GM11168 (cell line): ENCODE results near the gene PPHLN1.
"Not testable (repeated sequence)": the region's sequence is repeated elsewhere in the genome, so short reads cannot be mapped to it uniquely, and the experiment has no call there.

ENCODE experiments used
- in situ Hi-C: fragments of 300-500 bp; cut with MboI; formaldehyde crosslinking; loops from one replicate; pipeline ENCODE4 v1.12.0; 2022; ENCODE audit warnings: low sequenced_read_pairs; ENCODE audit not compliant: unreplicated experiment

PPHLN1 gene

DNA sequence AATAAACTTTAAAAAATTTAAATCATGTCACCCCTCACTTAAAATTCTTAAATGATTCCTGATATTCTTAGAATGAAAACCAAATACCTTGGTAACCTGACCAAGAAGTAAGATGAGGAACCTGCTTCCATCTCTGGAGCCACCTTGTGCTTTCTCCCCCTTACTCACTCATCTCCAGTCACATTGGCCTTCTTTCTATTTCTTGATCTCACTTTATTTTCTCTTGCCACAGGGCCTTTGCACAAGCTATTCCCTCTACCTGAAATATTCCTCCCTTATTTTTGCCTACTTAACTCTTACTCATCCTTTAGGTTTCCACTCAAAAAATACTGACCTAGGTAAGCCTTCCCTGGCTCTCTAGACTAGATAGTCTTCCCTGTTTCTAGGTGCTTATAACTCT lies 5.2 kb upstream of the PPHLN1 start:
- in situ Hi-C loops: no loop called here

DNA sequence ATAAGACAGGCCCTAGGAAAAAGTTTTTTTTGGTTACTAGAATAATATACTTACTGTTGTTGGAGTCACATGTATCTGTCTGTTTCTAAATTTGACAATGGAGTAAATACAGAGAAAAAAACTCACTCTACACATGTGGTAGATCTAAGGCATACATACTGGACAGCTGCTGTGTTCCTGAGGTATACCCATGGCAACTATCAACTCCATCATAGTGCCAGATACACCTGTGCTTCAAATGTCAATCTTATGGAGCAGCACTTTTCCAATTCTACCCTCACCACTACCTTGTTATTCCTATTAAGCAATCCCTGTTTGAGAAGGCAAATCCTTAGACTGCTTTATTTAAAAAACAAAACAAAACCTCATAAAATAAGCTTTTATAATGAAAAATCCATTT lies 3.4 kb upstream of the PPHLN1 start:
- in situ Hi-C loops: no loop called here

DNA sequence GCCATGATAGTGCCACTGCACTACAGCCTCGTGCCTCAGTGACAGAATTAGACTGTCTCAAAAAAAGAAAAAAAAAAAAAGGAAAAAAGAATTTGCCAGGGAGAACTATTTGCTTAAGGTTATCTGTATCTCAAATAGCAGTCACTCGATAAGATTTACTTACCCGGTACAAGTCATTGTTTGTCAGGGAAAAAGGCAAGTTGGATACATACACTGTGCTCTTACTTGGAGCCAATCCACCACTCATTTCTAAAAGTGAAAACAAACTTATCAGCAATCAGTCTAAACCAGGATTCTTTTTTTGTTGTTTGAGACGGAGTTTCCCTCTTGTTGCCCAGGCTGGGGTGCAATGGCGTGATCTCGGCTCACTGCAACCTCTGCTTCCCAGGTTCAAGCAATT lies 2.1 kb upstream of the PPHLN1 start:
- in situ Hi-C loops: no loop called here

DNA sequence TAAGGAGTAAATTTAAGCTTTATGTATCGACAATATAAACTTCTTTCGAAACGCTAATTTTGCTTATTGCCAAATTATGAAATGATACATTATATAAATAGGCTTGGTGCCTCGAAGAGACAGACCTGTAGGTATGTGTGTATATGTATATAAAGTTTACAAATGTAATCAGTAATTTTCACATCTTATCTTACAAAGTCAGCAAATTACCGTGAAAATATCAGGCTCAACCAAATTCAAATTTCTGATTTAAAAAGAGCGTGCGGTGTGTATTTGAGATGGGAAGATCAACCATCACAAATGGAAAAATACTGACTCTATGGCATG lies 678 bp upstream of the PPHLN1 start:
- in situ Hi-C loops: loop anchor here (25.0 kb wide), 1 partner anchor 188 kb away; the partner anchor contains the start of gene GXYLT1

DNA sequence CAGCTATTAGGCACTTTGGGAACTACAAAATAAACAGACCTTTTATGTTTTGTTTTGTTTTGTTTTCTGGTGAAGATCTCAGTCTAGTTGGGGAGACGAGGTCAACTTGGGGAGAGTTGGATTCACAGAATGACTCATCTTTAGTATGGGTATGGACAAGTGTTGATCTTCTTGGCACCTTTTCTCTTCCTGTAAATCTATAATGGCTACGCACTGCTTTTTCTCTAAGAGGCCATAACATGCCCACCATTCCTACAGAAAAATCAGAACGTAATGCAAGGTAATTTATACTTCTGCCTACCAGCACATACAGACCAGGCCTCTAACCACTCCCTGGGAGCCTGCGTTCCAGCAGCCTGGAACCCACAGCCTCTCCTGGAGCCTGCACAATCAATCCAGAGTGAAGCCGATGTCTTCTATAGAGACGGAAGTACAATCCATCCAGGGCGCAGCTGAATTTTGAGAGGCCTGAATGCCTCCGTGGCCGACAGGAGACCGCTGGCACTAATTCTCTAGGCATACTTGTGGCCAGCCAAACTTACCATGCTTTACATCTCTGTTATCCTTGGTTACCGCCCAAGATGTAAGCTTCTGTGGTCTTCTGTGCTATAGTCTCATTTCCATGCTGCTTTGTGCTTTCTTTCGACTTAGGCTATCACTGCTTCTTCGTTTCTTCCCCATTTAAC lies 717 bp downstream of the PPHLN1 start:
- in situ Hi-C loops: loop anchor here (25.0 kb wide), 1 partner anchor 189 kb away; the partner anchor contains the start of gene GXYLT1

DNA sequence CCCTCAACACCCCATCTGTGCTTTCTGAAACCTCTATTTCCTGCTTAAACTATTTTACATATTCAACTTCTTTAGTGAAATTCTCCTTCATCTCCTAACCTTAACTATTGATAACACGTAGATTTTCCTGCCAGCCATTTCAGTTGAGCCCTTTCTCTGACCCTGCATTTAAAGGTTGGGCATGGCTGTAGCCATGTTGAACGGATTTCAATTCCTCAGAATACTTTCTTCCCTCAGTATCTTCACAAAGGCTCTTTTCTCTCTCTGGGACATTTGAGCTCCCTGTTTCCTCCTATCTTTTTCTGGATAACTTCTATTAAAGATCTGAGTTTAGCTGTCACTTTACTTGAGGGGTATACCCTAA lies 1.2 kb downstream of the PPHLN1 start:
- in situ Hi-C loops: loop anchor here (25.0 kb wide), 1 partner anchor 190 kb away; the partner anchor contains the start of gene GXYLT1

DNA sequence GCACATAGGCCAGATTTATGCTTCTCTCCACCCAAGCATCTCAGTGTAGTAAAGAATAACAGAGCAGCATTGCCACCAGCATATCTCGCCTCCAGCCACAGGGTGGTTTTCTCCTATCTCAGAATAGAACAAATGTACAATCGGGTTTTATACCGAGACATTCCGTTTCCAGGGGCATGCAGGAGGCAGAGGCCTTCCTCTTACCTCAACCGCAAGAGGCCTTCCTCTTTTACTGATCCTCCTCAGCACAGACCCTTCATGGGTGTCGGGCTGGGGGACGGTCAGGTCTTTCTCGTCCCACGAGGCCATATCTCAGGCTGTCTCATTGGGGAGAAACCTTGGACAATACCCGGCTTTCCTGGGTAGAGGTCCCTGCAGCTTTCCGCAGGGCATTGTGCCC lies 4.1 kb downstream of the PPHLN1 start:
- in situ Hi-C loops: loop anchor here (25.0 kb wide), 1 partner anchor 193 kb away; the partner anchor contains the start of gene GXYLT1

DNA sequence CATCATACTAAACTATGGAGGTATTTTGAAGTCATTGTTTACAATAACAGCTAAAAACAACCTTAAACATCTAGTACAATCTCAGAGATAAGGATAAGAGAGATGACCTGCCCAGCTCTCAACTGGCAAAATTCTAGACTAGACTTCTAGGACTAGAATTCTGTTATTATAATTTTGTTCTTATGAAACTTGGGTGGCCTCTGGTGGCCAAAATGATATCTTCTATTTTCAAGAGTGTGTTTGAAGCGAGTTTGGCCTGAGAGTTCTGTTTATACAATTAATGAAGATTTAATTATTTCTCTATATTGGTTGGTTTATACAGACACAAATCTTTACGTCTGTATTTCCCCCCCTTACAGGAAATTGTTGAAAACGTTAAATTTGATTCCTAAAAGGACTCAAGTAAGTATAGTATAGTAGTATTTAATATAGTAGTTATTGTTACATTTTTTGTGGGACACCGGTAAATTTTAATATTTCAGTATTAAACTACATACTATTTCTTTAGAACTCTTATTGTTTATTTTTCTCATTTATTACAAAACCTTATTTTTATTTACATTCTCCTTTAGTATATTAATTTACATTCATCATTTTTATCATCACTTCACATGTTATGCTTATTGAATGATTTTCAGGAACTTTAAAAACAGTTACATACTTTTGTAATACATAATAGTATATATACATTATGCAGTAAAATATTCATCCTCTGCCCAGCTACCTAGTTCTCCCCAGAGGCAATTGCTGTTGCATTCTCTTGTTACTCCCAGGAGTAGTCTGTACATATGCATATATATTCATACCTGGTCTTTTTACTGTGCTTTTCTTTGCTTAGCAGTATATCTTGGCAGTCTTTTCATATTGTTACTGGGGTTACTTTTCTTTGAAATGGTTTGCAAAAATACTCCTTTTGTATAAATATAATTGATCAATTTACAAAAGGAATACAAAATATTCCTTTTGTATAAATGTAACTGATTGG lies 6.6 kb downstream of the PPHLN1 start:
- in situ Hi-C loops: loop anchor here (25.0 kb wide), 1 partner anchor 195 kb away; the partner anchor contains the start of gene GXYLT1

DNA sequence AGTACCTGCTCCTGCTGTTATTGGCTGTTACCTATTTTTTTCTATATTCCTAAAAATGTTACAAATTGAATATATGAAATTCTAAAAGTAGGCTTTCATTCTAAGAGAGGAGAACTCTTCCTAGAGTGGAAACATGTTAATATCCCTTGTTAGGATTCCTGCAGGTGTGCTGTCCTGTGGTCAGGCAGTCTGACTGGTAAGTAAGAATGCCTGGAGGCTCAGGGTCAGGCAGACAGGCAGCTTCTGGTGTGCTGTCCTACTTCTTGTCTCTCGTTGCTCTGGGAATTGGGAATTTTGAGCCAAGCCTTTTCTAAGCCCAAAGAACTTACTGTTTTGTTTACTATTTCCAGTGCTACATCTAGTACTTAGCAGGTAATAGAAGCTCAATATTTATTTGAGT lies 10.3 kb downstream of the PPHLN1 start:
- in situ Hi-C loops: loop anchor here (25.0 kb wide), 1 partner anchor 199 kb away; the partner anchor contains the start of gene GXYLT1

DNA sequence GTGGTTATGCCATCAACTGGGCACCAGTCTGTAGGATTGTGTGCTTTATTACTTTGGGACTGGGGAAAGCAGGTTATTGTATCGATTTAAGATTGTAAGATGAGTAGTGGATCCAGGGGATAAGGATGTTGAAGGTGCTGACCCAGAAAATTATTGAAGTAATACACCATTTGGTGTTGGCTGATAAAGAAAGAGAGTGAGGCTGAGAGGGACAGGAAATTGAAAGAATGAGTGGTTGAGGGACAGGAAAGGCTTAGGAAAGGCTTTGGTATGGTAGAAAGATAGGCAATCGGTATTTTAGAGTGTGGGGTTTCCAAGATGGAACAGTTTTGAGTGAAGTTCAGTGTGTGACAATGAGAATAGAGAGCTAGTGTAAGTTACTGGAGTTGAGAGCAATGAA lies 12.3 kb downstream of the PPHLN1 start:
- in situ Hi-C loops: loop anchor here (25.0 kb wide), 1 partner anchor 201 kb away; the partner anchor contains the start of gene GXYLT1

DNA sequence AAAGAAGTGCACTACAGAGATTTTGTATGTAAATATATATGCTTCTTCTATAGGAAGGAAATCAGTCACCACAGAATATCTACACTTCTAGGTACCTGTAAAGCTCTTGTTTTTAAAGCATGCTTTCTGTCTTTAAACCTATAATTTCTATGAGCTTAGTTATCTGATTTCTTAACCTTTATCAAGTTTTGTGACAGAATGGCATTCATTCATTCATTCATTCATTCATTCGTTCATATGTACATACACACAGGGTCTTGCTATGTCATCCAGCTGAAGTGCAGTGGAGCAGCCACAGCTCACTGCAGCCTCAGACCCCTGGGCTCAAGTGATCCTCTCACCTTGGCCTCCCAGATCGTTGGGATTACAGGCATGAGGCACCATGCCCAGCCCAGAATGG lies 16.1 kb downstream of the PPHLN1 start:
- in situ Hi-C loops: loop anchor here (25.0 kb wide), 1 partner anchor 205 kb away; the partner anchor contains the start of gene GXYLT1

DNA sequence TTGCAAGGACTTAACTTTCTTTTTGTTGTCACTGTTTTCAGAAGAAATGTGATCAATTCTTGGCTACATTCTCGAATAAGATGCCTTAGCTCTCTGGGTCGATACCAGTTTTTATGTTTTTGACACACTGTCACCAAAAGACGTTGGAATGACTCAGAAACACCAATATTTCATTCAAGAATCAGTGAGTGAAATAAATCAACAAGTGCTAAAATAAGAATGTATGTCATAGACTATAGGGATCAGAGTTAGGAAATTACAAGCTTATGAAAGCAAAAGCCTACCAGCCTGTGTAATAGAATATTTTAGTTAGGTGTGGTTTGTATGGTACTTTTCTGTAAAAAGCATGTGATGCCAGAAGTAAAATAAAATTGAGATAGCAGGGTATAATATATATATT lies 17.8 kb downstream of the PPHLN1 start:
- in situ Hi-C loops: loop anchor here (25.0 kb wide), 1 partner anchor 206 kb away; the partner anchor contains the start of gene GXYLT1

DNA sequence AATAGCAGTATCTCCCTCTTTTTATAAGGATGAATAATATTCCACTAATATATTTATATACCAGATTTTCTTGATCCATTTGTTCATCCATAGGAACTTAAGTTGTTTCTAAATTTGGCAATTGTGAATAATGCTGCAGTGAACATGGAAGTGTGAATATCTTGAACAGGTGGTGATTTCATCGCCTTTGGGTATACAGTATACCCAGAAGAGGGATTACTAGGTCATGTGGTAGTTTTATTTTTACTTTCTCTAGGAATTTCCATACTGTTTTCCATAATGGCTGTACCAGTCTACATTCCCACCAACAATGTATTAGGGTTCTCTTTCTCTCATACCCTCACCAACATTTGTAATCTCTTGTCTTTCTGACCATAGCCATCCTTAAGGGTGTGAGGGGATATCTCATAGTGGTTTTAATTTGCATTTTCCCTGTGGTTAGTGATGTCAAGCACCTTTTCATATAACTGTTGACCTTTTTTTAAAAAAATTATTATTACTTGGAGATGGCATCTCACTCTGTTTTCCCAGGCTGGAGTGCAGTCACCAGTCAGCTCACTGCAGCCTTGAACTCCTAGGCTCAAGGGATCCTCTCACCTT lies 20.5 kb downstream of the PPHLN1 start:
- in situ Hi-C loops: loop anchor here (25.0 kb wide), 1 partner anchor 209 kb away; the partner anchor contains the start of gene GXYLT1

DNA sequence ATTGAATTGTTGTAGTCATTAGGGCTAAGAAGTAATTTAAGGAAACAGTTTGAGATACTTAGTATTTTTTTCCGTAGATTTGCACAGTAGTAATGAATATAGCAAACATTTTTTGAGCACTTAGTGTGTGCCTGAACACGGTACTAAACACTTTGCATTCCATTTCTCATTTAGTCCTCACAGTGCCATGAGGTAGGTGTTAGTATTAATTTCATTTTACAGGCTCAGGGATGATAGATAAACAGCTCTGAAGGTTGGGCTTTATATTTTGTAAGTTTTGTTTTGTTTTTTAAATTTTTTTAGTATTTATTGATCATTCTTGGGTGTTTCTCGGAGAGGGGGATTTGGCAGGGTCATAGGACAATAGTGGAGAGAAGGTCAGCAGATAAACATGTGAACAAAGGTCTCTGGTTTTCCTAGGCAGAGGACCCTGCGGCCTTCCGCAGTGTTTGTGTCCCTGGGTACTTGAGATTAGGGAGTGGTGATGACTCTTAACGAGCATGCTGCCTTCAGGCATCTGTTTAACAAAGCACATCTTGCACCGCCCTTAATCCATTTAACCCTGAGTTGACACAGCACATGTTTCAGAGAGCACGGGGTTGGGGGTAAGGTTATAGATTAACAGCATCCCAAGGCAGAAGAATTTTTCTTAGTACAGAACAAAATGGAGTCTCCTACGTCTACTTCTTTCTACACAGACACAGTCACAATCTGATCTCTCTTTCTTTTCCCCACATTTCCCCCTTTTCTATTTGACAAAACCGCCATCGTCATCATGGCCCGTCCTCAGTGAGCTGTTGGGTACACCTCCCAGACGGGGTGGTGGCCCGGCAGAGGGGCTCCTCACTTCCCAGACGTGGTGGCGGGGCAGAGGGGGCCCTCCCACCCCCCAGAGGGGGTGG lies 23.4 kb downstream of the PPHLN1 start:
- in situ Hi-C loops: loop anchor here (25.0 kb wide), 1 partner anchor 212 kb away; the partner anchor contains the start of gene GXYLT1

DNA sequence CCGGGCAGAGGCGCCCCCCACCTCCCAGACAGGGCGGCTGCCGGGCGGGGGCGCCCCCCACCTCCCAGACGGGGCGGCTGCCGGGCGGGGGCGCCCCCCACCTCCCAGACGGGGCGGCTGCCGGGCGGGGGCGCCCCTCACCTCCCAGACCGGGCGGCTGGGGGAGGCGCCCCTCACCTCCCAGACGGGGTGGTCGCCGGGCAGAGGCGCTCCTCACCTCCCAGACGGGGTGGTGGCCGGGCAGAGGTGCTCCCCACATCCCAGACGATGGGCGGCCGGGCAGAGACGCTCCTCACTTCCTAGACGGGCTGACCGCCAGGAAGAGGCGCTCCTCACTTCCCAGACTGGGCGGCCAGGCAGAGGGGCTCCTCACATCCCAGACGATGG lies 24.0 kb downstream of the PPHLN1 start:
- in situ Hi-C loops: not testable (repeated sequence)

DNA sequence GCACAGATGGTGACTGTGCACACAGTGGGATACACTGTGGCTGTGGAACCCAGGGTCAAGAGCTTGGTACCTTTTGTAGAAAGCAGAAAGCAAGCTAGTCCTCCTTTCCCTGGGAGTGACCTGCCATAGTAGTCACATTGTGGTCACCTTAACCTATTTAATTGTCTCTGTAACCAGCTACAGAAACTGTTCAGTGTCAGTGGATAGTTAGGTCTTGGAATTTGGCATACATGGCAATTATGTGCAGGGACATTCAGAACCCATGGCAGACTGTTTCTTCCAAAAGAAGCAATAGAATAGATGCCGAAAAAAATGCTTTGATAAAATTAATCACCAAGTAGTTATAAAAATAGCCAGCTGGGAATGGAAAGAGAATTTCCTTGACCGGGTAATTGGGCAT lies 30.4 kb downstream of the PPHLN1 start:
- in situ Hi-C loops: no loop called here

DNA sequence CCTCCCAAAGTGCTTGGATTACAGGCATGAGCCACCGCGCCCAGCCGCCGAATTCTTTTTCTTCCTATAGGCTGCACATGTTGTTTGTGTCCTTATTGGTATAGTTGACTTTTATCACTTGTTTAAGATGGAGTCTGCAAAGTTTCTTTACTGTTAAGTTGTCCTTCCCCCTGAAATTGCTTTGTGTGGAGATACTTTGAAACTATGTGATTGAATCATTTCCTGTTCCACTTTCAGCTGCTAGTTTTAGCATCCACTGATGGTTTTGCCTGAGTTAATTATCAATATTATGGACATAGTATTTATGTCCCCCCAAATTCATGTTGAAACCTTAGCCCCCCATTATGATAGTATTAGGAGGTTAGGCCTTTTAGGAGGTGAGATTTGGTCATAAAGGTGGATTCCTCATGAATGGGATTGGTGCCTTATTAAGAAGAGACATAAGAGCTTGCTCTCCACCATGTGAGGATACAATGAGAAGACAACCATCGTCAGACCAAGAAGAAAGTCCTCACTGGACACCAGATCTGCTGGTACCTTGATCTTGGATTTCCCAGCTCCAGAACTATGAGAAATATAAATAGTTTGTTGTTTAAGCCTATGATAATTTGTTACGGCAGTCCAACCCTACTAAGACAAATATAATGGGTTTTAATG lies 34.9 kb downstream of the PPHLN1 start:
- in situ Hi-C loops: no loop called here

DNA sequence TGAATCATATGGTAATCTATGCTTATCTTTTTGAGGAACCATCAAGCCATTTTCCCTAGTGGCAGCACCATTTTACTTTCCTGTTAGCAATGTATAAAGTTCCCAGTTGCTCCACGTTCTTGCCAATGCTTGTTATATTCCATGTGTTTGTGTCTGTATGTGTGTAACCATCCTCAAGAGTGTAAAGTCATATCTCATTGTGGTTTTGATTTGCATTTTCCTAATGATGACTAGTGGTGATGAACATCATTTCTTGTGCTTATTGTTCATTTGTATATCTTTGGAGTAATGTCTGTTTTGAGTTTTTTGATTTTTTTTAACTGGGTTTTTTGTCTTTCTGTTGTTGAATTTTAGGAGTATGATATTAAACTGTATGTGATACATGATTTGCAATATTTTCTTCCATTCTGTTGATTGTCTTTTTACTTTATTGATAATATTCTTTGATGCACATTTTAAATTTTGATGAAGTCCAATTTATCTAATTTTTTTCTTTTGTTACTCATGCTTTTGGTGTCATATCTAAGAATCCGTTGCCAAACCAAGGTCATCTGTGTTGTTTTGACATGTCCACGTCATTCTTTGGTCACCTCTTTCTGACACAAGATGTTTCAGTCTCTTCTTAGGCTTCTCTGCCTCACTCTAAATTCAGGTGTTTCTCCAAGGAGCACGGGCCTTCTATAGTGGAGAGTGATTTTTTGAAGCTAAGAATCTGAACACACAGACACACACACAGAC lies 36.1 kb downstream of the PPHLN1 start:
- in situ Hi-C loops: no loop called here
